GM21825 (cell line): ENCODE results near the gene CRLF2.
"Not testable (repeated sequence)": the region's sequence is repeated elsewhere in the genome, so short reads cannot be mapped to it uniquely, and the experiment has no call there.

ENCODE experiments used
- ATAC-seq: cut with Tn5 transposase; IDR thresholded peaks from one replicate; pipeline ENCODE4 v1.9.1; 2021; ENCODE audit warnings: mild to moderate bottlenecking, moderate library complexity; ENCODE audit not compliant: unreplicated experiment

The CRLF2 gene

GRCh38 chrX:1212532-1212931, at the start of gene CRLF2:
TSS of gene CRLF2 (minus strand) at chrX:1212649. CDS start at chrX:1212634, 15 bp downstream.
- ATAC-seq: peak; percentile 86

GRCh38 chrX:1261771-1262170, 49.3 kb upstream of the CRLF2 start:
- not testable (repeated sequence) for ATAC-seq

DNA sequence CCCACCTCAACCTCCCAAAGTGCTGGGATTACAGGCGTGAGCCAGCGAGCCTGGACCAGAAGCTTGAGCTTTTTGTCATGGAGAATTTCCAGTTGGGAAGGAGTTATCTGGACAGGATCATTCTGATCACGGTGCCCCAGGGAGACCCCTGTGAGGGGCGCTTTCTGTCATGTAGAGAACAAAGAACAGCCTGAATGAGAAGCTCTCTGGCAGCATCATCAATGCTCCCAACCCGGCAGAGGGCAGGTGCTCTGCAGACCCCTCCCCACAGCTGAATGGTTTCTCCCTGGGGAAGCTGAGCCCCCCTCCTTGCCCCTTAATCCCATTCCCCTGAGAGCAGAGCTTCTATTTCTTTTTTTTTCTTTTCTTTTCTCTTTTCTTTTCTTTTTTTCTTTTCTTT, 48.8 kb upstream of the CRLF2 start:
- no peak for ATAC-seq

DNA sequence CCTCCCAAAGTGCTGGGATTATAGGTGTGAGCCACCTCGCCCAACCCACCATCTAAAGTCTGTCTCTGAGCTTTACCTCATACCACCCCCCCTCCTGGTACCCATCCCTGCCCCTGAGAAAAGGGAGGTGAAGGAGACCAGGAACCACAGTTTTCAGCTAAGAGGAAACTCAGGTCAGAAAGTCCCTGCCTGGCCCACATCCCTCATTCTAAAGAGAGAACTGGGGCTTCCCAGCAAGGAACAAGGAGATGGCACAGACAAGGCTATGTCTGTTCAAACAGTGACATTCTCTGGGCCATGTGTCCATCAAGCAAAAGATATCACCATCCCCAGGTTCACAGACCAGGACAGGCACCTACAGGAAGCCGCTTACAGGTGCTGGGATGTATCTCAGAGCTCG, 40.4 kb upstream of the CRLF2 start:
- no peak for ATAC-seq

GRCh38 chrX:1249101-1249887, 36.8 kb upstream of the CRLF2 start:
- ATAC-seq: no peak

DNA sequence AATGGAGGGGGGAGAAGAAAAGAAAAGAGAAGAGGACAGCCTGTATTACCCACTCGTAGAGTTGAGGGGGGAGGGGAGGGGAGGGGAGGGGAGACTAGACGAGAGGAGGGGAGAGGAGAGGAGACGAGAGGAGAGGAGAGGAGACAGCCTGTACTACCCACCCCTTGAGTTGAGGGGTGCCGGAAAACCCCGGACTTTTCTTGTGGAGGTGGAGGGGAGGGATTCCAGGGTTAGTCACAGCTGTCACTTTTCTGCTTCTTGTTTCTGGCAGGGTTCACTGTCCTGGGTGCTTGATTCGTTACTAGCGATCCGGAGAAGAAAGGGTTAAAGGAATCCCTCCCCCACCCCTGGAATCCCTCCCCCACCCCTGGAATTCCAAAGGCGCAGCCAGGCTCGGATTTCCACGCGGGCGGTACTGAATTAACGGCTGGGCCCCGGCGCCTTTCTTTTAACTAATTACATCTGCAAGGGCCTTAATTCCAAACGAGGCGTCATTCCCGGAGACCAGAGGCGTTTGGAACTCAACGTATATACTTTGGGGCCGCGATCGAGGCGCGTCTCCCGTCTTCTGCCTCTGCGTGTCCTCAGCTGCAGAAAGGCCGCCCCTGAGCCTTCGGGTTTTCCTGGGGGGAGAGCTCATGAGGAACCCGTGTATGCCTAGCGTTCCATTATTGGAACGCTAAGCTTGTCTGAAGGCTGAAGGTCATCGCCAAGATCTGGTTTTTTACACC, 36.0 kb upstream of the CRLF2 start:
- ATAC-seq: no peak

GRCh38 chrX:1246816-1247215, 34.4 kb upstream of the CRLF2 start:
- no peak for ATAC-seq

GRCh38 chrX:1244164-1245076, 32.0 kb upstream of the CRLF2 start:
- no peak for ATAC-seq

GRCh38 chrX:1242891-1243402, 30.5 kb upstream of the CRLF2 start:
- no peak for ATAC-seq

- not testable (repeated sequence) for ATAC-seq
Observed at GRCh38 chrX:1240551-1240950, 28.1 kb upstream of the CRLF2 start.

DNA sequence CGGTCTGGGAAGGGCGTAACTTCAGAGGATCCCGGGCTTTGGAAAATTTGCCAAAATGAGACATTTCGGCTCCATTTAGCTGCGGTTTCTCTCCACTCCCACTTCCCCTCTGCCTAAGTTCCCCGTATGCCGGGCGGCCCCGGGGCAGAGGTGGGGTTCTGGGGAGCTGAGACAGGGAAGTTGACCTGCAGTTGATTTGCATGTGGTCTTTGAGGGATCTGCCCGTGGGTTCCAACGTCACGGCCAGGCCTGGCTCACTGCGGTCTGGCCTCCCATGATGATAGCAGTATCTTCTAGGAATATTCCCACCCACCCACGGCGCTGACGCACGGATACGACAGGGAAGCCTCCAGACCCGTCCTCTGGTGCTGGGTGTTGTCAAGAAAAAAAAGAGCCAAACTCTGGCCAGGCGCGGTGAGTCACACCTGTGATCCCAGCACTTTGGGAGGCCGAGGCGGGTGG, 27.3 kb upstream of the CRLF2 start:
- peak; percentile 87 for ATAC-seq

DNA sequence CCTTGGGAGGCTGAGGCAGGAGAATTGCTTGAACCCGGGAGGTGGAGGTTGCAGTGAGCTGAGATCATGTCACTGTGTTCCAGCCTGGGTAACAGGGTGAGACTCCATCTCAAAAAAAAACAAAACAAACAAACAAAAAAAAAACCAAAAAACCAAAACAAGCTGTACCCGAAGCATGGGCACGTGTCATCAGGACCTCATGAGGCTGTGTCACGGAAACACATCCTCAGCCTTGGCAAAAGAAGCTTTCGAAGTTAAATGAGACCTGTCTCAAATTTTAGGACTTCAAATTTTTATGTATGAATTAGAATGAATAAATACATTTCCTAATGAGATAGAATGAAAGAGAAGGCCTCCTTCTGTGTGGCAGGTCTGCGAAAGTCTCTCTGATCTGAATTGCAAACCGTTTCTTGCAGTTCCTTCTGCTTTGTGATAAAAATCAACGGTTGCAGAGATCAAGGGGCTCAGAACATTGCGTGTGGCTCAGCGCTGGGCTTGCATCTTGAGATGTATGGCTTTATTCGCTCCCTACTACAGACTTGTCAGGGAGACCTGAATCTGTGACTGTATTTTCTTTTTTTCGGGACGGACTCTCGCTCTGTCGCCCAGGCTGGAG, 19.5 kb upstream of the CRLF2 start:
- no peak for ATAC-seq

- ATAC-seq: not testable (repeated sequence)
Observed at GRCh38 chrX:1228101-1228500, 15.7 kb upstream of the CRLF2 start.

DNA sequence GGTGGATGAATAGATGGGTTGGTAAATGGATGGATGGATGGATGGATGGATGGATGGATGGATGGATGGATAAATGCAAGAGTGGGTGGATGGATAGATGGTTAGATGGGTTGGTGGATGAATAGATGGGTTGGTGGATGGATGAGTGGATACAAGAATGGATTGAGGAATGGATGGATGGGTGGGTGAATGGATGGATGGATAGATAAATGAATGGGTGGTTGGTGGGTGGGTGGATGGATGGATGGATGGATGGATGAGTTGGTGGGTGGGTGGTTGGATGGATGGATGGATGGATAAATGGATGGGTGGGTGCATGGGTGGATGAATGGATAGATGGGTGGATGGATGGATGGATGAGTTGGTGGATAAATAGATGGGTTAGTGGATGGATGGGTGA, 13.8 kb upstream of the CRLF2 start:
- no peak for ATAC-seq

DNA sequence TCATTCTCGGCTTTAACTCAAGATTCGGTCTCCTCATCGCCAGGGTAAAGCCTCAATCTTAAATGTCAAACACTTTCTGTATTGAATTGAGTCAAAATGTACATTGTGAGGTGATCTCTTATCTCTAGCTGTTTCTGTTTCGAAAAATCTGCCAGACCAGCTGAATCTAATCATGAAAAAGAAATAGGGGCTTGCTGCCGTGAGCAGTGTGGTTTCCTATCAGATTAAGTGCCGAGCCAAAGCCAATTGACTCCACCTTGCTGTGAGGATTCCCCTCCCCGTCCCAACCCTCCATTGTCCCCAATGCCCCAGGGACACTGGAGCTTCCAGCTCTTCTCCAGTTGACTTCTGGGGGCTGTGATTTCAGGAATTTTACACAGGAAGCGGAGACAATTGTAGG, 12.5 kb upstream of the CRLF2 start:
- ATAC-seq: no peak

GRCh38 chrX:1223242-1223600, 10.8 kb upstream of the CRLF2 start:
- no peak for ATAC-seq

DNA sequence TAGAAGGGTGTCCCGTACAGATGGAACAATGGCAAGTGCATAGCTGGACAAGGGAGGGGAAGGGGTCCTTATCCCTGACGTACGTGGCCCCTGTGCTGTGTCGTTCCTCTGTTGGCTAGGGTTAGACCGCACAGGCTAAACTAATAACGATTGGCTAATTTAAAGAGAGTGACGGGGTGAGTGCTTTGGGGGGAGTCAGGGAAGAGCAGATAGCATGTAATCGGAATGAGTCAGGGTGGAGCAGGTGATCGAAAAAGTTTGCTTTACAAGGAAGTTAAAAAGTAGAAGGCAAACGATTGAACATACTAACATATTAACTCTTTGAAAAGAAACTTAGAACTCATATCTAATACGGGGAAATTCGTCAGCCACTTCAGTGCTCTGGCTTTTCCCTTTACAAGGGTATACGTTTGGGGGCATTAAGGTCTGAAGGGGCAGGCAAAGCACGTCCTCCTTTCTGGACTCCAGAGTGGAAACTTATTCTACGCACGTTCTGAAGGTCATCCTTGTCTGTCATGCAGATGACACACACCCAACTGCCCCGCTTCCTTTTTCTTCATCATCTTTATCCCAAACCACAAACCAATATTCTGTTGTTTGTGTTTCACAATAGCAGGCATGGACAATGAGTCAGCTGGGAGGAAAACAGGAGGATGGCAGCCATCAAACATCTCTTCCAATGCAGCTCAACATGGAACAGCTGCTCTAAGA, 10.2 kb upstream of the CRLF2 start:
- no peak for ATAC-seq

GRCh38 chrX:1221296-1221845, 8.9 kb upstream of the CRLF2 start:
- ATAC-seq: no peak

- no peak for ATAC-seq
Observed at GRCh38 chrX:1218286-1218685, 5.8 kb upstream of the CRLF2 start.
